Measurements from ENCODE around the gene MRPL33. TPM values are rescaled to one million over a fixed set of nuclear protein-coding genes. Genes with fewer than 3 reads are reported as not detected.
"Not testable (repeated sequence)": the region's sequence is repeated elsewhere in the genome, so short reads cannot be mapped to it uniquely, and the experiment has no call there.

The MRPL33 gene
- total RNA-seq, 1 experiment from 2014 or later, result 112 TPM

GRCh38 chr2:27748803-27749554 is 22.5 kb upstream of the MRPL33 start:
- H3K9me3 ChIP-seq (ENCODE audit: low read length); H3K4me1 ChIP-seq (ENCODE audit: low read length); H2AFZ ChIP-seq (ENCODE audit: low read length); H3K36me3 ChIP-seq (ENCODE audit: insufficient read depth, low read length); H4K20me1 ChIP-seq (ENCODE audit: insufficient read depth, low read depth, low read length); H3K27ac ChIP-seq (ENCODE audit: low read length); H3K4me2 ChIP-seq (ENCODE audit: low read depth, low read length, poor library complexity, severe bottlenecking); H3K9me2 ChIP-seq (replicated peaks; ENCODE audit: insufficient read depth, low read length); DNase-seq; H3K4me3 ChIP-seq (ENCODE audit: low read length); H3K9ac ChIP-seq (ENCODE audit: low read length); H3K79me2 ChIP-seq (ENCODE audit: low read length); H3K27me3 ChIP-seq (ENCODE audit: low read length): not testable (repeated sequence)

- H3K4me2 ChIP-seq (ENCODE audit: low read depth, low read length, poor library complexity, severe bottlenecking), result no peak overlapping the region
- no peaks in the 10 kb centered on the region for H3K36me3 ChIP-seq (ENCODE audit: insufficient read depth, low read length)
- H3K79me2 ChIP-seq (ENCODE audit: low read length), result no peaks in the 10 kb centered on the region
- H3K9me2 ChIP-seq (replicated peaks; ENCODE audit: insufficient read depth, low read length), result no peaks in the 10 kb centered on the region
- H3K4me1 ChIP-seq (ENCODE audit: low read length), result no peaks in the 10 kb centered on the region
- H3K27me3 ChIP-seq (ENCODE audit: low read length), result no peaks in the 10 kb centered on the region
- H3K9me3 ChIP-seq (ENCODE audit: low read length), result no peaks in the 10 kb centered on the region
- DNase-seq, result no peak
- H3K27ac ChIP-seq (ENCODE audit: low read length), result no peak overlapping the region
- H2AFZ ChIP-seq (ENCODE audit: low read length), result no peak overlapping the region
- H3K4me3 ChIP-seq (ENCODE audit: low read length), result no peak overlapping the region
- no peak overlapping the region for H3K9ac ChIP-seq (ENCODE audit: low read length)
- H4K20me1 ChIP-seq (ENCODE audit: insufficient read depth, low read depth, low read length), result no peaks in the 10 kb centered on the region
These were observed 20.1 kb upstream of the MRPL33 start for GRCh38 chr2:27751377-27751776.

- no peaks in the 10 kb centered on the region for H3K36me3 ChIP-seq (ENCODE audit: insufficient read depth, low read length)
These were observed 18.8 kb upstream of the MRPL33 start for GRCh38 chr2:27752551-27753237.

GRCh38 chr2:27754138-27754588 is 17.4 kb upstream of the MRPL33 start:
- DNase-seq, result peak; percentile 88
- H3K79me2 ChIP-seq (ENCODE audit: low read length), result no peaks in the 10 kb centered on the region
- H3K4me2 ChIP-seq (ENCODE audit: low read depth, low read length, poor library complexity, severe bottlenecking), result no peak overlapping the region

More at GRCh38 chr2:27752551-27753237, 18.8 kb upstream of the MRPL33 start:
- Histone ChIP-seq H3K9me3 (ENCODE audit: low read length) (no peaks in the 10 kb centered on the region), H3K9me2 (replicated peaks; ENCODE audit: insufficient read depth, low read length) (no peaks in the 10 kb centered on the region), H3K9ac (ENCODE audit: low read length) (no peak overlapping the region), H3K79me2 (ENCODE audit: low read length) (no peaks in the 10 kb centered on the region), H3K4me1 (ENCODE audit: low read length) (no peaks in the 10 kb centered on the region), H3K4me2 (ENCODE audit: low read depth, low read length, poor library complexity, severe bottlenecking) (no peak overlapping the region), H4K20me1 (ENCODE audit: insufficient read depth, low read depth, low read length) (no peaks in the 10 kb centered on the region), H3K27me3 (ENCODE audit: low read length) (no peaks in the 10 kb centered on the region), H3K4me3 (ENCODE audit: low read length) (no peak overlapping the region), H2AFZ (ENCODE audit: low read length) (no peak overlapping the region), H3K27ac (ENCODE audit: low read length) (no peak overlapping the region)
- DNase-seq, result no peak

GRCh38 chr2:27754831-27755230 is 16.7 kb upstream of the MRPL33 start:
- DNase-seq, result no peak
- no peak overlapping the region for H3K27ac ChIP-seq (ENCODE audit: low read length)
- no peaks in the 10 kb centered on the region for H3K36me3 ChIP-seq (ENCODE audit: insufficient read depth, low read length)
- no peaks in the 10 kb centered on the region for H3K4me1 ChIP-seq (ENCODE audit: low read length)
- no peaks in the 10 kb centered on the region for H3K79me2 ChIP-seq (ENCODE audit: low read length)
- H2AFZ ChIP-seq (ENCODE audit: low read length), result no peak overlapping the region
- no peak overlapping the region for H3K4me3 ChIP-seq (ENCODE audit: low read length)
- no peaks in the 10 kb centered on the region for H3K9me2 ChIP-seq (replicated peaks; ENCODE audit: insufficient read depth, low read length)
- H4K20me1 ChIP-seq (ENCODE audit: insufficient read depth, low read depth, low read length), result no peaks in the 10 kb centered on the region
- no peak overlapping the region for H3K4me2 ChIP-seq (ENCODE audit: low read depth, low read length, poor library complexity, severe bottlenecking)
- no peak overlapping the region for H3K9ac ChIP-seq (ENCODE audit: low read length)
- no peaks in the 10 kb centered on the region for H3K27me3 ChIP-seq (ENCODE audit: low read length)
- H3K9me3 ChIP-seq (ENCODE audit: low read length), result no peaks in the 10 kb centered on the region

More at GRCh38 chr2:27754138-27754588, 17.4 kb upstream of the MRPL33 start:
- no peaks in the 10 kb centered on the region for H3K9me2 ChIP-seq (replicated peaks; ENCODE audit: insufficient read depth, low read length)
- H3K4me1 ChIP-seq (ENCODE audit: low read length), result no peaks in the 10 kb centered on the region
- no peaks in the 10 kb centered on the region for H3K9me3 ChIP-seq (ENCODE audit: low read length)
- no peaks in the 10 kb centered on the region for H4K20me1 ChIP-seq (ENCODE audit: insufficient read depth, low read depth, low read length)
- no peaks in the 10 kb centered on the region for H3K27me3 ChIP-seq (ENCODE audit: low read length)
- no peak overlapping the region for H2AFZ ChIP-seq (ENCODE audit: low read length)
- H3K27ac ChIP-seq (ENCODE audit: low read length), result no peak overlapping the region
- no peak overlapping the region for H3K9ac ChIP-seq (ENCODE audit: low read length)
- no peak overlapping the region for H3K4me3 ChIP-seq (ENCODE audit: low read length)
- no peaks in the 10 kb centered on the region for H3K36me3 ChIP-seq (ENCODE audit: insufficient read depth, low read length)

GRCh38 chr2:27756091-27756490 is 15.4 kb upstream of the MRPL33 start:
- H3K27ac ChIP-seq (ENCODE audit: low read length), result no peak overlapping the region
- H3K79me2 ChIP-seq (ENCODE audit: low read length), result no peaks in the 10 kb centered on the region
- no peaks in the 10 kb centered on the region for H3K36me3 ChIP-seq (ENCODE audit: insufficient read depth, low read length)
- H3K4me1 ChIP-seq (ENCODE audit: low read length), result no peaks in the 10 kb centered on the region
- no peak overlapping the region for H2AFZ ChIP-seq (ENCODE audit: low read length)
- H4K20me1 ChIP-seq (ENCODE audit: insufficient read depth, low read depth, low read length), result no peaks in the 10 kb centered on the region
- DNase-seq, result no peak
- H3K27me3 ChIP-seq (ENCODE audit: low read length), result no peaks in the 10 kb centered on the region
- H3K9ac ChIP-seq (ENCODE audit: low read length), result no peak overlapping the region
- H3K4me3 ChIP-seq (ENCODE audit: low read length), result no peak overlapping the region
- H3K9me3 ChIP-seq (ENCODE audit: low read length), result no peaks in the 10 kb centered on the region
- no peaks in the 10 kb centered on the region for H3K9me2 ChIP-seq (replicated peaks; ENCODE audit: insufficient read depth, low read length)
- no peak overlapping the region for H3K4me2 ChIP-seq (ENCODE audit: low read depth, low read length, poor library complexity, severe bottlenecking)

- no peaks in the 10 kb centered on the region for H4K20me1 ChIP-seq (ENCODE audit: insufficient read depth, low read depth, low read length)
- no peak overlapping the region for H3K4me2 ChIP-seq (ENCODE audit: low read depth, low read length, poor library complexity, severe bottlenecking)
- no peaks in the 10 kb centered on the region for H3K4me1 ChIP-seq (ENCODE audit: low read length)
- H3K4me3 ChIP-seq (ENCODE audit: low read length), result no peak overlapping the region
- no peaks in the 10 kb centered on the region for H3K9me3 ChIP-seq (ENCODE audit: low read length)
- DNase-seq, result peak; percentile 47
- no peaks in the 10 kb centered on the region for H3K9me2 ChIP-seq (replicated peaks; ENCODE audit: insufficient read depth, low read length)
- H3K79me2 ChIP-seq (ENCODE audit: low read length), result no peaks in the 10 kb centered on the region
- H3K27me3 ChIP-seq (ENCODE audit: low read length), result no peaks in the 10 kb centered on the region
- no peak overlapping the region for H3K27ac ChIP-seq (ENCODE audit: low read length)
- H3K36me3 ChIP-seq (ENCODE audit: insufficient read depth, low read length), result no peaks in the 10 kb centered on the region
- no peak overlapping the region for H3K9ac ChIP-seq (ENCODE audit: low read length)
- H2AFZ ChIP-seq (ENCODE audit: low read length), result no peak overlapping the region
These were observed 14.7 kb upstream of the MRPL33 start for GRCh38 chr2:27756544-27757498.
